ENCODE data around the gene PRKG1.

Gene PRKG1

DNA sequence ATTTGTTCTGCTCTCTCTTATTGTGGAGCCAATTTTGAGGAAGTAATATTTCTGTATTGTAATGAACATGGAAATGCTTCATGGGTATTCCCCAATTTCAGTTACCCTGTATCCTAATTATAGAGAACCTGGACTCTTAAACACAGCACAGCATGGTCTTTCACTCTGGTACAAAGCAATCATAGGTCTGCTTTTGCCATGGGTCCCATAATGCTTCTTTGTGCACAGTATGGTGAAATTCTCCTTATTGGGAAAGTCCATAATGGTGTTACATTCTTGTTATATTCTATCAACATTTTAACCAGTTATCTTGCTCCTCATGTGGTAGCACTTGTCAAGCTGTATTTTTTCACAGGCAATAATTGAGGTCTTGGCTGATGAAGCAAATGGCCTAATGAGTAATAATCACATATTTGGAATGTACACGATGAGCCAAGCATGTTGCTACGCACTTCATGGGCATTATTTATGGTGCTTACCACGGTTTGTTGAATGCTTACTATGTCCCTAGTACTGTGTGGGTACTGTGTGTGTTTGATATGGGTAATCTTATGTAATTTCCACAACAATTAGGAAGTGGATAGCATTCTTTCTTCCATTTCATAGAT is 42.9 kb downstream of the PRKG1 start:
- POLR2A ChIA-PET (ENCODE audit: low non-redundant PET), result no interaction called here
- H3K27ac ChIP-seq, result no peak overlapping the region
- CTCF ChIA-PET, result no interaction called here
- no peak for DNase-seq (ENCODE audit: low spot score)
- TF ChIP-seq, protein P1, sequence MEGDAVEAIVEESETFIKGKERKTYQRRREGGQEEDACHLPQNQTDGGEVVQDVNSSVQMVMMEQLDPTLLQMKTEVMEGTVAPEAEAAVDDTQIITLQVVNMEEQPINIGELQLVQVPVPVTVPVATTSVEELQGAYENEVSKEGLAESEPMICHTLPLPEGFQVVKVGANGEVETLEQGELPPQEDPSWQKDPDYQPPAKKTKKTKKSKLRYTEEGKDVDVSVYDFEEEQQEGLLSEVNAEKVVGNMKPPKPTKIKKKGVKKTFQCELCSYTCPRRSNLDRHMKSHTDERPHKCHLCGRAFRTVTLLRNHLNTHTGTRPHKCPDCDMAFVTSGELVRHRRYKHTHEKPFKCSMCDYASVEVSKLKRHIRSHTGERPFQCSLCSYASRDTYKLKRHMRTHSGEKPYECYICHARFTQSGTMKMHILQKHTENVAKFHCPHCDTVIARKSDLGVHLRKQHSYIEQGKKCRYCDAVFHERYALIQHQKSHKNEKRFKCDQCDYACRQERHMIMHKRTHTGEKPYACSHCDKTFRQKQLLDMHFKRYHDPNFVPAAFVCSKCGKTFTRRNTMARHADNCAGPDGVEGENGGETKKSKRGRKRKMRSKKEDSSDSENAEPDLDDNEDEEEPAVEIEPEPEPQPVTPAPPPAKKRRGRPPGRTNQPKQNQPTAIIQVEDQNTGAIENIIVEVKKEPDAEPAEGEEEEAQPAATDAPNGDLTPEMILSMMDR (conservative IDR thresholded peaks at IDR 0.05; ENCODE audit: low read depth), result no peak

DNA sequence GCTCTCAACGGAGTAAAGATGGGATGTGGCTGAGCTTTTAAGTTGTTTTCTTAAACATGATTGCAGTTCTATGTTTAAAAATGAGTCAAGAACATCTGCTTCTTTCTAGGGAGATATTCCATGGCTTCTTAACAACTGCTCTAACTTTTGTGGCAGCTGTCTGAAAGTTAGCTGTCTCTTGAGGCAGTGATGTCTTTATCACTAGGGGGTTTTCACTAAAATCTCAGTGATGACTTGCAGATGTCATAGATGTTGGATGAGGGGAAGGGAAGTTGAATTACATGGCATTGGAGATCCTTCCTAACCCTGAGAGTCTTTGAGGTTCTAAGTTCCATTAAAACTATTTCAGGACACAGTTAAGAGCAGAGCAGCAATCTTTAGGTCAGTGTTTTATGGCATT is 43.5 kb downstream of the PRKG1 start:
- POLR2A ChIA-PET (ENCODE audit: low non-redundant PET), result no interaction called here
- CTCF ChIA-PET, result no interaction called here
- TF ChIP-seq, protein P1 (conservative IDR thresholded peaks at IDR 0.05; ENCODE audit: low read depth), result no peak
- DNase-seq (ENCODE audit: low spot score), result no peak
- no peak overlapping the region for H3K27ac ChIP-seq

DNA sequence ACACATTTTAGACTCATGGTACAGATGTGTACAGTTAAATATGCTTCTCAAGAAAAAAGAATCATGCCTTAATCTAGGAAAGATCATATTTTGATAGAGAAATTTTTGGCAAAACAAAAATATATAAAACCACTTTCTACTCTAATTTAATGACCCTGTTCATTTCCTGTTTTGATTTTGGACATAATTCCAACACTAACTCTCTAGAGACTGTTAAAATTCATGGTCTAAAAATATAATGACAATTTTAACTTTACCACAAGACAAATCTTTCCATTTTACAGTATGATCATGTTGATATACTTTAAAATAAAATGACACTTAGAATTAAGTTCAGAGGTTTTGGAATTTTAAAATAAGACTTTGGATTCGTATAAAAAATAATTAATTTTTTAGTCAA is 45.2 kb downstream of the PRKG1 start:
- DNase-seq (ENCODE audit: low spot score), result no peak
- TF ChIP-seq, protein P1 (conservative IDR thresholded peaks at IDR 0.05; ENCODE audit: low read depth), result no peak
- no peak overlapping the region for H3K27ac ChIP-seq
- CTCF ChIA-PET, result no interaction called here
- POLR2A ChIA-PET (ENCODE audit: low non-redundant PET), result no interaction called here

DNA sequence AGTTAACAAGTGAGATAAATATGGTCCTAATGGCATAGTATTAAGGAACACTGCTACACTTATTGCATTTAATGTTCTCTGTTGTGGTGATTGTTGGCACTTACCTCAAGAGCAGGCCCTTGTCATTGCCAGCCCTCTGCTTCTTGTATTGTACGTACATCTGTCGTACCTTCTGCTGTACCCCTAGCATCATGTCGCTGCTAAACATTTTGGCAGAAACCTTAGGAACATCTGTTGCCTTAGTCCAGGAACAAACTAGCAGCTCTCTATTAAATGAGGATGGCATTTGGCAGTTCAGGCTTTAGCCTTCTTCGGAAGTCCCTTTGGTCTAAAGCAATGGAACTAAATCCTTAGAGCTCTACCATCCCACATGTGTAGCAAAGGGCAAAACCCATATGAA is 47.6 kb downstream of the PRKG1 start:
- H3K27ac ChIP-seq, result no peak overlapping the region
- ChIA-PET POLR2A (ENCODE audit: low non-redundant PET) (no interaction called here), CTCF (interaction anchor here (0.7 kb wide), 1 partner anchor 249 kb away, joined by 3 read pairs; no protein-coding TSS in a partner anchor)
- TF ChIP-seq, protein P1 (conservative IDR thresholded peaks at IDR 0.05; ENCODE audit: low read depth), result no peak
- DNase-seq (ENCODE audit: low spot score), result no peak

DNA sequence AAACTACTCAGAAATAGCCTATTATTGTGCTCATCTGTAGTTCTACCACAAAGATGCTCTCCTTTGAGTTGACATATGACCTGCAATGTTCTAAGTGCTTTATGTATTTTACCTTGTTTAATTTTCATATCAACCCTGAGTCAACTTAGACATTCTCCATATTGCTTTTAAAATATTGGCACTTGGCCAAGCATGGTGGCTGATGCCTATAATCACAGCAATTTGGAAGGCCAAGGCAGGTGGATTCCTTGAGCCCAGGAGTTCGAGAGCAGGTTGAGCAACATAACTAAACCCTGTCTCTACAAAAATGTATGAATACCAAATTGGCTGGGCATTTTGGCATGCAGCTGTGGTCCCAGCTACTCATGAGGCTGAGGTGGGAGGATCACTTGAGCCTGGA is 50.6 kb downstream of the PRKG1 start:
- no peak overlapping the region for H3K27ac ChIP-seq
- no peak for DNase-seq (ENCODE audit: low spot score)
- ChIA-PET CTCF (interaction anchor here (0.6 kb wide), 1 partner anchor 18 kb away, joined by 3 read pairs; no protein-coding TSS in a partner anchor), POLR2A (ENCODE audit: low non-redundant PET) (no interaction called here)
- TF ChIP-seq, protein P1 (conservative IDR thresholded peaks at IDR 0.05; ENCODE audit: low read depth), result no peak

DNA sequence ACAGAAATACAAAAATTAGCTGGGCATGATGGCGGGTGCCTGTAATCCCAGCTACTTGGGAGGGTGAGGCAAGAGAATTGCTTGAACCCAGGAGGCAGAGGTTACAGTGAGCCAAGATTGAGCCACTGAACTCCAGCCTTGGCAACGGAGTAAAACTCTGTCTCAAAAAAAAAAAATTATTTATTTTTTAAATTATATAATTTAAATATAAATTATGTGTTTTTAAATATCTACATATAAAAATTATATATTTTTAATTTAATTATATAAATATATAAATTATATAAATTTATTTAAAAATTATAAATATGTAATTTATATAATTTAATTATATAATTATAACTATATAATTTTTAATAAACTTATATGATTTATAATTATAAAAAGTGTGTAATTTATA is 51.2 kb downstream of the PRKG1 start:
- TF ChIP-seq, protein P1 (conservative IDR thresholded peaks at IDR 0.05; ENCODE audit: low read depth), result no peak
- DNase-seq (ENCODE audit: low spot score), result no peak
- H3K27ac ChIP-seq, result no peak overlapping the region
- POLR2A ChIA-PET (ENCODE audit: low non-redundant PET), result no interaction called here
- CTCF ChIA-PET, result interaction anchor here (0.6 kb wide), 1 partner anchor 19 kb away, joined by 3 read pairs; no protein-coding TSS in a partner anchor
